ENCODE results near the gene RMP24. TPM values are rescaled to one million over a fixed set of nuclear protein-coding genes. Genes with fewer than 3 reads are reported as not detected.
"Not testable (repeated sequence)": the region's sequence is repeated elsewhere in the genome, so short reads cannot be mapped to it uniquely, and the experiment has no call there.

Gene RMP24

DNA sequence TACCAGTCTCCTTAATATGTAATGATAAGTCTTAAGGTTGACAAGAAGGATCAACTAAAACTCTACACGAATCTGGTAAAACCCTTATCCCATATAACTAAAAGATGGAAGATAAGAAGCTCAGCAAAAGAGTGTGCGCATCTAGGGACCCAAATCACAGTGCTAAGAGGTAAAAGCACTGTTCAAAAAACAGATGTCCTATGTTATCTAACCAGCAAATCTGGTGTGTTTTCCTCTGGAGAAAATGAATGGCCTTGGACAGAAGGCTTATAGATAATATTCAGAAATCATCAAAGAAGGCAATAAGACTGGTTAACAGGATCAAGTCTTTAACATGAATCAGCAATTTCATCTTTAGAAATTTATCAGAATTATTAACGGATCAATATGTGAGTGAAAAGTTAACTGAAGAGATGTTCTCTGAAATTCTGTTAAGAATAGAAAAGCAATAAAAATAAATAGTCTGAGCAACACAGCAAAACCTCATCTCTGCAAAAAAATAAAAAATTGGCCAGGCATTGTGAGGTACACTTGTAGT, 47.8 kb downstream of the RMP24 start:
- no peak for DNase-seq (ENCODE audit: low spot score)
- TF ChIP-seq, protein P1, sequence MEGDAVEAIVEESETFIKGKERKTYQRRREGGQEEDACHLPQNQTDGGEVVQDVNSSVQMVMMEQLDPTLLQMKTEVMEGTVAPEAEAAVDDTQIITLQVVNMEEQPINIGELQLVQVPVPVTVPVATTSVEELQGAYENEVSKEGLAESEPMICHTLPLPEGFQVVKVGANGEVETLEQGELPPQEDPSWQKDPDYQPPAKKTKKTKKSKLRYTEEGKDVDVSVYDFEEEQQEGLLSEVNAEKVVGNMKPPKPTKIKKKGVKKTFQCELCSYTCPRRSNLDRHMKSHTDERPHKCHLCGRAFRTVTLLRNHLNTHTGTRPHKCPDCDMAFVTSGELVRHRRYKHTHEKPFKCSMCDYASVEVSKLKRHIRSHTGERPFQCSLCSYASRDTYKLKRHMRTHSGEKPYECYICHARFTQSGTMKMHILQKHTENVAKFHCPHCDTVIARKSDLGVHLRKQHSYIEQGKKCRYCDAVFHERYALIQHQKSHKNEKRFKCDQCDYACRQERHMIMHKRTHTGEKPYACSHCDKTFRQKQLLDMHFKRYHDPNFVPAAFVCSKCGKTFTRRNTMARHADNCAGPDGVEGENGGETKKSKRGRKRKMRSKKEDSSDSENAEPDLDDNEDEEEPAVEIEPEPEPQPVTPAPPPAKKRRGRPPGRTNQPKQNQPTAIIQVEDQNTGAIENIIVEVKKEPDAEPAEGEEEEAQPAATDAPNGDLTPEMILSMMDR (IDR thresholded peaks at IDR 0.05), result no peak
- H3K9me3 ChIP-seq, result no peaks in the 10 kb centered on the region

DNA sequence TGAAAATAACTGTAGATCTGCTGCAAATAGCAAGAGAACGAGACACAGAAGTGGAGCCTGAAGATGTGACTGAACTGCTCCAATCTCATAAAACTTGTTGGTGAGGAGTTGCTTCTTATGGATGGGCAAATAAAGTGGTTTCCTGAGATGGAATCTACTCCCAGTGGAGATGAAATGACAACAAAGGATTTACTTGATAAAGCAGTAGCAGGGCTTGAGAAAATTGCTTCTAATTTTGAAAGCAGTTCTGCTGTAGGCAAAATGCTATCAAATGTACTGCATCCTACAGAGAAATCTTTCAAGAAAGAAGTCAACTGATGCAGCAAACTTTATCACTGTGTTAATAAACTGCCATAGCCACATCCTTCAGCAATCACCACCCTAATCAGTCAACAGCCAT, 50.9 kb downstream of the RMP24 start:
- TF ChIP-seq, protein P1 (IDR thresholded peaks at IDR 0.05), result no peak
- no peak for DNase-seq (ENCODE audit: low spot score)
- H3K27ac ChIP-seq, result no peak overlapping the region
- H3K4me1 ChIP-seq, result no peaks in the 10 kb centered on the region
- H3K36me3 ChIP-seq, result no peaks in the 10 kb centered on the region
- no peaks in the 10 kb centered on the region for H3K27me3 ChIP-seq
- H3K4me3 ChIP-seq, result no peak overlapping the region
- no peaks in the 10 kb centered on the region for H3K9me3 ChIP-seq

More for the DNA sequence above, 47.8 kb downstream of the RMP24 start:
- H3K27ac ChIP-seq, result no peak overlapping the region
- H3K4me1 ChIP-seq, result no peaks in the 10 kb centered on the region
- no peaks in the 10 kb centered on the region for H3K27me3 ChIP-seq
- H3K36me3 ChIP-seq, result no peaks in the 10 kb centered on the region
- no peak overlapping the region for H3K4me3 ChIP-seq

DNA sequence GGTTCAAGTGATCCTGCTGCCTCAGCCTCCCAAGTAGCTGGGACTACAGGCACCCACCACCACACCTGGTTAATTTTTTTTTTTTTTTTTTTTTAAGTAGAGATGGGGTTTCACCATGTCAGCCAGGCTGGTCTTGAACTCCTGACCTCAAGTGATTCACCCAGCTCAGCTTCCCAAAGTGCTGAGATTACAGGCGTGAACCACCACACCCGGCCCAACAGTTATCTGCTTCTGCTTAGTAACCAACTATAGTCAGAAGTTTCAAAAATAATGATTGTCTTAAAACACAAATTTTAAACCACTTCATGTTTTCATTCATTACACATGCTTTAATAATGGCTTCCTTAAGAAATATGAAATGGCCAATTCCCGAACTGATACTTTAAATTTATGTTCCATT, 51.8 kb downstream of the RMP24 start:
- not testable (repeated sequence) for H3K27me3 ChIP-seq; H3K9me3 ChIP-seq; H3K4me3 ChIP-seq; H3K27ac ChIP-seq; H3K4me1 ChIP-seq; H3K36me3 ChIP-seq; DNase-seq (ENCODE audit: low spot score)

DNA sequence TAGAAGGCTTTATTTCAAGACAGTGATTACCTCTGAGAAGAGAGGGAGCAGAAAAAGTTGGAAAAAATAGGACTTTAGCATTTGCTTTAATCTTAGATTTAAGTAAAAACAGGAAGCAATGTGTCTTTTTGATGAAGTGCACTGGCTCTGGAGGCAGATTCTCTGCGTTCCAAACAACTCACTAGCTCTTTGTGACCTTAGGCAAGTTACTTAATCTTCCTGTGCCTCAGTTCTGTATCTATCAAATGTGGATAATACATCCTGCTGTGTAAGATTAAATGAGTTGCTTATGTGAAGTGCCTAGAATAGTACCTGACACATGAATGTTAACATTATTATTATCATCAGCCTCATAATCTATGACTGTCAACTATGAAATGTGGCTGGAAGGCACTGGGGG, 52.5 kb downstream of the RMP24 start:
- no peak for DNase-seq (ENCODE audit: low spot score)
- H3K27ac ChIP-seq, result no peak overlapping the region
- H3K4me1 ChIP-seq, result no peaks in the 10 kb centered on the region
- no peaks in the 10 kb centered on the region for H3K27me3 ChIP-seq
- peaks cover 10% of the 10 kb centered on the region for H3K36me3 ChIP-seq
- TF ChIP-seq, protein P1 (IDR thresholded peaks at IDR 0.05), result no peak
- H3K4me3 ChIP-seq, result no peak overlapping the region
- no peaks in the 10 kb centered on the region for H3K9me3 ChIP-seq

DNA sequence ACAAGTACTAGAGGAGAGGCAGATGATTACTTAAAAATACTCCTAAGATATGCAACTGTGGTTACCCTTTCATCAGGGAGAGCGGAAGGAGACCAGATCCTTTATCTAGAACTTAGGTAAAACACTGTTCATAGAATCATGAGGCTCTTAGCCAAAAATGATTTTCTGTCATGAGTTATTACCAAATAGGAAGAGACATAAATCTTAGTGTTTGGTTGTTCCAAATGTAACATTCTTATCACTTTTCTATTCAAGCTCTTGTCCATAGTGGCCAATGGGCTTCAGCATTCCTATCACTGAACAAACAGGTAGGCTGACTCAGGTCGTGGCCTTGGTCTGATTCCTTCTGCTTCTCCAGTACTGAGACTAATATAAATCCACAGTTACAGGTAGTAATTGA, 56.4 kb downstream of the RMP24 start:
- no peaks in the 10 kb centered on the region for H3K9me3 ChIP-seq
- H3K27ac ChIP-seq, result no peak overlapping the region
- H3K27me3 ChIP-seq, result no peaks in the 10 kb centered on the region
- TF ChIP-seq, protein P1 (IDR thresholded peaks at IDR 0.05), result no peak
- peaks cover 17% of the 10 kb centered on the region for H3K36me3 ChIP-seq
- no peaks in the 10 kb centered on the region for H3K4me1 ChIP-seq
- no peak for DNase-seq (ENCODE audit: low spot score)
- H3K4me3 ChIP-seq, result no peak overlapping the region

Small RNAs within 50 kb of the gene (microRNA-seq; reads per million reads assigned to microRNA genes)
- gene MIR3929 (ENCODE audit: borderline number of aligned reads in 2 of 2, borderline replicate concordance in 1 of 2), result 0 reads per million in 2 donors

Other genes starting within 250 kb of the RMP24 start
- gene RPRD1A, start 94.9 kb downstream of the RMP24 start, total RNA-seq, result 10 to 100 TPM; 34.2 to 51.7 TPM
- 10 to 100 TPM; 15.9 to 20.0 TPM for gene SLC39A6, start 156.7 kb downstream of the RMP24 start, total RNA-seq
- gene ELP2, start 157.2 kb downstream of the RMP24 start, total RNA-seq, result 10 to 100 TPM; 21.7 to 31.4 TPM
- gene MOCOS, start 214.8 kb downstream of the RMP24 start, total RNA-seq, result under 1 TPM; 0.11 to 0.51 TPM

Data from right atrium auricular region (tissue), 2 donors.